GM12872 (cell line): ENCODE results near the gene GAMT.

Experiments used
- CTCF ChIP-seq: IDR thresholded peaks from 3 replicates; pipeline ENCODE4 v1.5.1; 2011; ENCODE audit warnings: low read depth, mild to moderate bottlenecking, low read length, moderate library complexity; ENCODE audit not compliant: insufficient read depth

GAMT gene

GRCh38 chr19:1401138-1401888 lies at the start of gene GAMT:
TSS of gene GAMT (minus strand) at chr19:1401542. CDS start at chr19:1401476, 66 bp downstream.
- peak; percentile 49; the same call in 1 of the 3 replicates for TF ChIP-seq CTCF

- no peak for TF ChIP-seq CTCF
These were observed 48.4 kb upstream of the GAMT start, which contains the start of gene APC2 for GRCh38 chr19:1449467-1450442. TSS of gene APC2 (plus strand) at chr19:1450121. CDS start at chr19:1453002, 2,881 bp downstream.

DNA sequence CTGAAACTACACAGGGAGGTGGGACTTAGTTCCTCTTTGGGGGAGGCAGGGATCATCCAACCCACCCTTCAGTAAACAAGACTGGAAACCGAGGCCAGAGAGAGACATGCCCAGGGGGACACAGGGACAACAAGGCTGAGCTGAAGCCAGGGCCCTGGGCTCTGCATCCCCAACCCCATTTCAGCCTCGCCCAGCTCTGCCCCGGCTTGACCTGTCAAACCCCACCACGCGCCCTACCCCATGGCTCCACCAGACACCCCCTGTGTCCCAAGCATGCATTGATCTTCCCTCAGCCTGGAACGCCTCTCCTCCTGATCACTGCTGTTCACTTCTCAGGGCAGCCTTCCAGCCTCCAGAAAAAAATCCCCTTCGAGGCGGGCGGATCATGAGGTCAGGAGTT lies 46.6 kb upstream of the GAMT start:
- TF ChIP-seq CTCF: no peak

GRCh38 chr19:1447504-1447903 lies 46.2 kb upstream of the GAMT start:
- TF ChIP-seq CTCF: no peak

GRCh38 chr19:1446713-1447481 lies 45.6 kb upstream of the GAMT start:
- no peak for TF ChIP-seq CTCF

GRCh38 chr19:1445932-1446712 lies 44.8 kb upstream of the GAMT start:
- no peak for TF ChIP-seq CTCF
